B cell (primary cell): ENCODE measurements around the gene MAD1L1. TPM values are rescaled to one million over a fixed set of nuclear protein-coding genes. Genes with fewer than 3 reads are reported as not detected.

Experiments used
- ATAC-seq: fragments of 200-7000 bp; cut with Tn5 transposase; one replicate; pipeline ENCODE4 v1.10.0; 2021; ENCODE audit warnings: low read depth, mild to moderate bottlenecking, moderate number of reproducible peaks, moderate library complexity
- CTCF ChIA-PET: fragments of 350-600 bp; sonication (Branson Sonifier 250); formaldehyde crosslinking; loops from one replicate; lab custom pipeline; 2021; ENCODE audit warnings: antibody characterized with exemption, inconsistent platforms; lab: Charles Lee
- POLR2A ChIA-PET: fragments of 350-600 bp; sonication (Branson Sonifier 250); formaldehyde crosslinking; loops from one replicate; lab custom pipeline; 2021; ENCODE audit warnings: antibody characterized with exemption; lab: Charles Lee
- DNase-seq: peaks from one replicate; pipeline ENCODE4 v3.0.0; 2013
- H2AFZ ChIP-seq: 2 replicates; pipeline ENCODE4 v1.6.1; 2012; ENCODE audit warnings: mild to moderate bottlenecking, low read depth, low read length; ENCODE audit not compliant: insufficient read depth, poor library complexity, severe bottlenecking
- H3K27ac ChIP-seq, 2 donors: 1 replicate in 1 of 2; 2 replicates in 1 of 2; pipeline ENCODE4 v1.5.1; 2012 to 2013; ENCODE audit warnings: low read length in 2 of 2, mild to moderate bottlenecking in 2 of 2, moderate library complexity in 1 of 2
- H3K27me3 ChIP-seq, 4 experiments: fragments of 200-600 bp in 1 of 4; sonication (generic) in 1 of 4; replicated peaks in 1 of 4; 1 replicate in 2 of 4; 2 replicates in 2 of 4; pipeline versions ENCODE4 v1.6.1 to v1.7.0; 2013 to 2016; ENCODE audit warnings: low read length in 3 of 4, mild to moderate bottlenecking in 2 of 4, mixed read lengths in 1 of 4, moderate library complexity in 1 of 4; ENCODE audit not compliant: insufficient read depth in 4 of 4, control insufficient read depth in 3 of 4; ENCODE audit errors: control extremely low read depth in 1 of 4
- H3K36me3 ChIP-seq, 2 experiments: replicated peaks in 1 of 2; 1 replicate in 1 of 2; 2 replicates in 1 of 2; pipeline versions ENCODE4 v1.6.1 to v1.7.1; 2013; ENCODE audit warnings: low read length in 1 of 2; ENCODE audit not compliant: insufficient read depth in 2 of 2, control insufficient read depth in 1 of 2; ENCODE audit errors: control extremely low read depth in 1 of 2, extremely low read depth in 1 of 2
- H3K4me1 ChIP-seq, 2 donors: fragments of 200-600 bp in 1 of 2; sonication (generic) in 1 of 2; 1 replicate in 1 of 2; 2 replicates in 1 of 2; pipeline versions ENCODE4 v1.5.1 to v1.6.1; 2013 to 2017; ENCODE audit warnings: low read length in 2 of 2; ENCODE audit not compliant: control insufficient read depth in 2 of 2, insufficient read depth in 2 of 2
- H3K4me2 ChIP-seq: replicated peaks from 2 replicates; pipeline ENCODE3; 2012; ENCODE audit warnings: mild to moderate bottlenecking, low read depth, low read length; ENCODE audit not compliant: poor library complexity, severe bottlenecking
- H3K4me3 ChIP-seq, 5 experiments: fragments of 200-600 bp in 1 of 5; sonication (generic) in 1 of 5; 1 replicate in 3 of 5; 2 replicates in 2 of 5; pipeline versions ENCODE4 v1.5.1 to v1.7.0; 2011 to 2016; ENCODE audit warnings: low read length in 4 of 5, mild to moderate bottlenecking in 4 of 5, low read depth in 2 of 5, control low read depth in 1 of 5, moderate library complexity in 1 of 5; ENCODE audit not compliant: insufficient read depth in 1 of 5; ENCODE audit errors: control extremely low read depth in 1 of 5, extremely low read depth in 1 of 5
- H3K79me2 ChIP-seq: fragments of 200-600 bp; sonication (generic); one replicate; pipeline ENCODE4 v1.6.0; 2016; ENCODE audit warnings: low read length; ENCODE audit not compliant: control insufficient read depth, insufficient read depth
- H3K9ac ChIP-seq: fragments of 200-600 bp; sonication (generic); 2 replicates; pipeline ENCODE4 v1.6.1; 2017; ENCODE audit warnings: mild to moderate bottlenecking, low read length, moderate library complexity
- H3K9me3 ChIP-seq, 3 donors: one replicate each; pipeline versions ENCODE4 v1.6.1 to v1.7.1; 2013; ENCODE audit warnings: low read length in 2 of 3; ENCODE audit not compliant: control insufficient read depth in 2 of 3, insufficient read depth in 1 of 3; ENCODE audit errors: control extremely low read depth in 1 of 3
- H4K20me1 ChIP-seq: 2 replicates; pipeline ENCODE4 v1.6.0; 2012; ENCODE audit warnings: mild to moderate bottlenecking, low read length; ENCODE audit not compliant: insufficient read depth, control insufficient read depth, poor library complexity, severe bottlenecking
- H3K27ac Mint-ChIP-seq: one replicate; pipeline ENCODE4 v1.8.0; 2021; ENCODE audit warnings: mixed read lengths
- H3K27me3 Mint-ChIP-seq: one replicate; pipeline ENCODE4 v1.8.0; 2021; ENCODE audit warnings: mixed read lengths
- H3K4me1 Mint-ChIP-seq: one replicate; pipeline ENCODE4 v1.8.0; 2021; ENCODE audit warnings: mixed read lengths
- H3K4me3 Mint-ChIP-seq: one replicate; pipeline ENCODE4 v1.8.0; 2021; ENCODE audit warnings: mixed read lengths
- H3K9me3 Mint-ChIP-seq: one replicate; pipeline ENCODE4 v1.8.0; 2022; ENCODE audit warnings: mixed read lengths; ENCODE audit not compliant: insufficient read depth
- EZH2 ChIP-seq: IDR thresholded peaks from 2 replicates; pipeline ENCODE4 v1.6.1; 2012; ENCODE audit warnings: borderline replicate concordance, low read depth, mild to moderate bottlenecking, moderate library complexity, low read length; ENCODE audit not compliant: insufficient read depth, poor library complexity, severe bottlenecking
- WGBS: methylation state at CpG from one replicate; pipeline ENCODE4 v1.1.5; 2013; ENCODE audit warnings: missing lambda C conversion rate; ENCODE audit not compliant: insufficient coverage; 5-methylcytosine and 5-hydroxymethylcytosine counted together
- intact Hi-C: fragments of 100-400 bp; cut with micrococcal nuclease; formaldehyde crosslinking; loops from one replicate; pipeline ENCODE4 v1.10.0; 2022
- polyA plus RNA-seq: library from polyadenylated mRNA; depleted of rRNA; stranded (reverse); fragments of >200 nt; gene quantifications from 2 replicates; pipeline ENCODE4 v1.2.3, GENCODE V29; 2012
- total RNA-seq, 2 donors: library from RNA; stranded (reverse); fragments of 120-200 nt in 1 of 2; gene quantifications; 1 replicate in 1 of 2; 2 replicates in 1 of 2; pipeline versions ENCODE4 v1.2.3 to v1.2.4, GENCODE V29; 2013 to 2022
- TF ChIP-seq, protein P1 (sequence below): fragments of 200-600 bp; IDR thresholded peaks from one replicate; pipeline ENCODE4 v1.8.0; 2022; ENCODE audit warnings: antibody characterized with exemption, mild to moderate bottlenecking

MAD1L1 gene
- total and polyA plus RNA-seq, 2 donors (not counting 1 experiment from before 2014, with no cell fraction given) = 86.7 to 110 TPM

DNA sequence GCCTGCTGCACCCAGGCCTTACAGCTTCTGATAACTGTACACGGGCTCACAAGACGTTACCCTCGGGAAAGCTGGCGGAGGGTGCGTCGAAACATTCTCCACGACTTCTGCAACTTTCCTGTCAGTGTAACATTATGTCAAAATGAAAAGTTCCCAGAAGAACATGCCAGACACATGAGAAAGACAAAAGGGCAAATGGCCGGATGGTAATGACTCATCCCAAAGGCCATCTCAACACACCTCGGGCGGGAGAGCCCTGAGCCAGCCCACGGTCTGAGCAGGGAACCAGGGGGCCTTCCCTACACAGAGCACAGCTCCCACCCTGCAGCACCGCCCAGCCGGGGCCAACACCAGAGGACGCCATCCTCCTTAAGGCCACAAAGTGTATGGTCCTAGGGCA lies 118.7 kb downstream of the MAD1L1 start:
- WGBS = 98% methylated on average over 14 of the region's 14 CpGs
- Histone ChIP-seq H3K27ac (no peak overlapping the region), H3K9ac (no peak overlapping the region), H3K9me3 (peaks cover 0 to 9% (median 0%) of the 10 kb centered on the region in 3 donors), H3K79me2 (peaks cover 11% of the 10 kb centered on the region), H3K4me1 (peaks cover 13 to 23% of the 10 kb centered on the region in 2 donors), H4K20me1 (peaks cover 5% of the 10 kb centered on the region), H3K36me3 (no peaks in the 10 kb centered on the region), H3K27me3 (no peaks in the 10 kb centered on the region), H3K4me2 (no peak overlapping the region), H3K4me3 (no peak overlapping the region), H2AFZ (no peak overlapping the region)
- no peak for ATAC-seq
- TF ChIP-seq, protein P1, sequence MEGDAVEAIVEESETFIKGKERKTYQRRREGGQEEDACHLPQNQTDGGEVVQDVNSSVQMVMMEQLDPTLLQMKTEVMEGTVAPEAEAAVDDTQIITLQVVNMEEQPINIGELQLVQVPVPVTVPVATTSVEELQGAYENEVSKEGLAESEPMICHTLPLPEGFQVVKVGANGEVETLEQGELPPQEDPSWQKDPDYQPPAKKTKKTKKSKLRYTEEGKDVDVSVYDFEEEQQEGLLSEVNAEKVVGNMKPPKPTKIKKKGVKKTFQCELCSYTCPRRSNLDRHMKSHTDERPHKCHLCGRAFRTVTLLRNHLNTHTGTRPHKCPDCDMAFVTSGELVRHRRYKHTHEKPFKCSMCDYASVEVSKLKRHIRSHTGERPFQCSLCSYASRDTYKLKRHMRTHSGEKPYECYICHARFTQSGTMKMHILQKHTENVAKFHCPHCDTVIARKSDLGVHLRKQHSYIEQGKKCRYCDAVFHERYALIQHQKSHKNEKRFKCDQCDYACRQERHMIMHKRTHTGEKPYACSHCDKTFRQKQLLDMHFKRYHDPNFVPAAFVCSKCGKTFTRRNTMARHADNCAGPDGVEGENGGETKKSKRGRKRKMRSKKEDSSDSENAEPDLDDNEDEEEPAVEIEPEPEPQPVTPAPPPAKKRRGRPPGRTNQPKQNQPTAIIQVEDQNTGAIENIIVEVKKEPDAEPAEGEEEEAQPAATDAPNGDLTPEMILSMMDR = no peak
- TF ChIP-seq EZH2 = no peak
- CTCF ChIA-PET = no interaction called here
- Mint-ChIP-seq H3K4me3 (no peak overlapping the region), H3K9me3 (no peaks in the 10 kb centered on the region), H3K27ac (no peak overlapping the region), H3K27me3 (no peaks in the 10 kb centered on the region), H3K4me1 (peaks cover 46% of the 10 kb centered on the region)
- intact Hi-C loops = no loop called here
- no peak for DNase-seq
- POLR2A ChIA-PET = no interaction called here

DNA sequence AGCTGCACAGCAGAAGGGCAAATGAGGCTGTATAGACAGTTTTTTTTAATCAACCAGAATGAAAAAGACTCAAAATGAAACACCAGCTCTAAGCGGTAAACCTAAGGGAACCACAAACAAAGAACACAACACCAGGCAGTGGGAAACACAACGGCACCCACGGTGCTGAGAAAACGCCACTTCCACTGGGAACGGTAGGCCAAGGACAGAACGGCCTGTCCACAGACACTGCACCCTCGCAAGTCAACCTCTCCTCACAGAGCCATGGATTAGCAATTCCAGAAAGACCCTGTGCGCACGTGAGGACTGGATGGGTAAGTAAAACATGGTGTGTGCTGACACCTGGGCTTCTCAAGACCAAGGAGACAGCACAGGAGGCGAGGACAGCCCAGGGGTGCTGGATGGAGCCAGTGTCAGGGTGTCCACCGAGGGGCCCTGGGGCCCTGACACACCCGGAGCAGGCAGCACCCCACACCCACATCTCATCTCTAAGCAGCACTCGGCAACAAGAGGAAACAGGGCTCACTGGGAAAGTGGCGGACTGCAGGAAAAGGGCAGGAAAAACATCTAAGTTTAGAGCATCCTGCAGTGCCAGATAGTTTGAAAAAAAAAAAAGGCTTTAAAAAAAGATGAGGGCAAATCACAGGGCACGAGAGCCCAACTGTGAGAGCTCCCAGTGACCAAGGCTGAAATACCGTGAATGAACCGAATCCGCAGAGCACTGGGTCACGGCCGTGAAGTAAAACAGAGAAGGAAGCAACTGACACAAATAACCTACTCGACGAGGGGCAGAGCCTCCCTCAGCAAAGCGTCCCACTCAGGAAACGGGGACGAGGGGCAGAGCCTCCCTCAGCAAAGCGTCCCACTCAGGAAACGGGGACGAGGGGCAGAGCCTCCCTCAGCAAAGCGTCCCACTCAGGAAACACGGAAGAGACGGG lies 120.2 kb downstream of the MAD1L1 start:
- peak overlapping the region; percentile 74 for H3K4me2 ChIP-seq
- Mint-ChIP-seq H3K27me3 (no peaks in the 10 kb centered on the region), H3K9me3 (no peaks in the 10 kb centered on the region), H3K27ac (peak overlapping the region; percentile 56), H3K4me1 (peaks cover 45% of the 10 kb centered on the region), H3K4me3 (peak overlapping the region; percentile 69)
- peaks cover 5% of the 10 kb centered on the region for H4K20me1 ChIP-seq
- H3K27me3 ChIP-seq = no peaks in the 10 kb centered on the region
- no peak overlapping the region for H3K27ac ChIP-seq
- CTCF ChIA-PET = interaction anchor here (0.6 kb wide), 2 partner anchors 197 to 236 kb away, joined by 3 read pairs; no protein-coding TSS in a partner anchor
- TF ChIP-seq, protein P1 = no peak
- no peak for TF ChIP-seq EZH2
- H3K4me3 ChIP-seq = peak overlapping the region in 3 of 5 experiments; percentile 18 to 39 (median 23)
- peaks cover 11% of the 10 kb centered on the region for H3K79me2 ChIP-seq
- intact Hi-C loops = no loop called here
- H3K9me3 ChIP-seq = peaks cover 0 to 5% (median 0%) of the 10 kb centered on the region in 3 donors
- POLR2A ChIA-PET = no interaction called here
- ATAC-seq = no peak
- H2AFZ ChIP-seq = peak overlapping the region; percentile 49
- peak; percentile 23 for DNase-seq
- H3K9ac ChIP-seq = peak overlapping the region; percentile 48
- H3K4me1 ChIP-seq = peaks cover 13 to 23% of the 10 kb centered on the region in 2 donors
- no peaks in the 10 kb centered on the region for H3K36me3 ChIP-seq
- WGBS = 13% methylated on average over 20 of the region's 31 CpGs
